Mucosa of gallbladder (tissue), 1 donor: Measurements from ENCODE around the gene POMC. TPM values are rescaled to one million over a fixed set of nuclear protein-coding genes. Genes with fewer than 3 reads are reported as not detected.
"Not testable (repeated sequence)": the region's sequence is repeated elsewhere in the genome, so short reads cannot be mapped to it uniquely, and the experiment has no call there.

Experiments used
- DNase-seq: peaks from one replicate; pipeline ENCODE4 v3.0.0-alpha.2; 2020; ENCODE audit warnings: low spot score
- total RNA-seq: library from RNA; stranded (reverse); gene quantifications from one replicate; pipeline ENCODE4 v1.2.1, GENCODE V29; 2021
- donor health status: DM: no; HTN: no; CAD: no.

POMC gene
- total RNA-seq = 6.8 TPM

DNA sequence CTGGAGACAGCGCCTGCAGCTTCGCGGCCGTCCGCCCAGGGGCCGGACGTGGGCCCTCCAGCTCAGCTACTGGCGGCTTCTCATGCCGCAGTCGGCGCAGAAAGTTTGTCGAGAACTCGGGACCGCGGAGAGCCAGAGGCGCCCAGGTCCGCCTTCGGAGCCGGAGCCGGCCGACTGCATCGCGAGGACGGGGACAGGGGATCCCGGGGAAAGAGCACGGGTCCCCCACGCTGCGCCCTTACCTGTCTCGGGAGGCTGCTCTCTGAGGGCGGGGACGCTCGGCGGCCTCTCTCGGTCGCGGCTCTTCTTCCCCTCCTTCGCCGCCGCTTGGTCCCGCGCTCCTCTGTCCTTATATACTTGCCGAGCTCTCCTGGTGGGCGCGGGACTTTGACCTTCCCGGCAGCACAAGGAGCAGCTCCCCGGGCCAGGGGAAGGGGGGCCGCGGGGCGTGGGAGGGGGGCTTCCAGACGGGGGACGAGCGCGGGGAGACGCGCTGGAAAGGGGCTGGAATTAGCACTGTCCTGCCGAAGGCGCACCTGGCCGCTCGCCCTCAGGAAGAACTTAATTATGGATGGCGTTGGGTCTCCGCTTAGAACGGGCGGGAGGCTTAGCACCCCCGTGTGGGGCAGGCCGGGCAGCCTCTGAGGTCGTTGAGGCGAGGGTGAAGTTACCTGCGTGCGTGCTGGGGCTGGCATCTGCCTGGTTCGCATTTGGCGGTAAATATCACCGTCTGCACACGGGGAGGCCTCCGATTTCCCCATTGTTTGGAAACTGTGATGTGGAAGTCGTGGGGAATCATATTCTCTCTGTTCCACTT, at the start of gene POMC:
Gene POMC (minus strand): TSS at position 325 of the 817 bp plus-strand sequence. CDS start 3,808 bp downstream, outside the sequence.
- no peak for DNase-seq

DNA sequence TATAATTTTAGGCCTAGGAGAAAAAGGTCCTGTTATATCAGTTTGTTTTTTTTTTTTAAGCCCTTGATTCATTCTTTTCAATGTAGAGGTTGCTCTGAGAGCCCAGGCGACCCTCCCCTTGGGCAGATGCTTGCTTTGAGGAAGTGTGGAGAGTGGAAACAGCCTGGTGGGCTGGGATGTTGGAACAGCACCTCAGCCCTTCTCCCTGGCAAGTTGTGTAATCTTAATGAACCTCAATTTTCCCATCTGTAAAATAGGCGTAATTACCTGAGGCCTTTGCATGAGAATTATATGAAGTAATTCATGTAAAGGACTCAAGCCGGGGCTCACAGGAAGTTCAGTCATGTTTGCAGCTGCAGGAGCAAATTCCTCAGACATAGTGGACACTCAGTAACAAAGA, 49.7 kb upstream of the POMC start:
- DNase-seq = no peak

DNA sequence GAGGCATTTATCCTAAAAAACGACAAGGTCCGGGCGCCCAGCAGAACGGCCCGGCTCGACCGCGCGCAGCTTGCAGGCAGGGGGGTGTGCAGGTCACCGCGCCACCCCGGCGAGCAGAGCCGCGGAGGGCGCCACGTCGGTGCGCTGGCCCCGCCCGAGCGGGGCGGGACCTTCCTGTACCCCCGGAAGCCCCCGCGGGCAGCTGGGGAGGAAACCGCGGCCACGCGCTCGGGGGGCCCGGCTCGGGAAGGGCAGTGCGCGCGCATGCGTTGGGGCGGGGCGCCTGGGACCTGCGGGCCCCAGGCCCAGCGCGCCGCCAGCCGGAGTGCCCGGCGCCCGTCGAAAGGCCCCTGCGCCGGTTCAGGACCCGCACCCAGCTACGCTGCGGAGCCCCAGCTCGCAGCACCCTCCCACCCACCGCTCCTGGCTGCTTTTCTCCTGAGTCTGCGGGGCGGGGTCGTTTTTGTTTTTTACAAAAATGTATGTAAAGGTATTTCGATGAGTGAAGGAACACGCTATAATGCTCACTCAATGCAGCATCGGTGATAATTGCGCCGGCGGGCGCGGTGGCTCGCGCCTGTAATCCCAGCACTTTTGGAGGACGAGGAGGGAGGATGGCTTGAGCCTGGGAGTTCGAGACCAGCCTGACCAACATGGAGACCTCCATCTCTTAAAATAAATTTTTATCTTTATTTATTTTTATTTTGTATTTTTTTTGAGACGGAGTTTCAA, 47.7 kb upstream of the POMC start:
- peak; percentile 71 for DNase-seq

DNA sequence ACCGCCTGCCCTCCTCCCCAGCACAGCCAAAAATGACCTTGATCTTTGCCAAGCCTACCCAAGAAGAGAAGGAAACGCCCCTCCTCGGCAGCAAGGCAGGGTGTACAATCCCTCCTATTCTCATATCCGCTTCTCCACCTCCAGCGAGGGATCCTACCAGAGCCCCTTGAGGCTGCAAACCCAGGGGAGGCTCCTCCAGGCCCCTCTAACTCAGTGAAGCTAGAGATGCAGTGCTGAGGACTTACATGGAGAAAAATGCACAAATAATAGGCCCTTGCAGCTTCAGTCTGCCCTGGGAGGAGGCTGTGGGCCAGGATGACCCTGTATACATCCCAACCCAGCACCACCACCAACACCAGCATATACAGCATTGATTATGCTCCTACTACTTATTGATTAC, 46.9 kb upstream of the POMC start:
- no peak for DNase-seq

DNA sequence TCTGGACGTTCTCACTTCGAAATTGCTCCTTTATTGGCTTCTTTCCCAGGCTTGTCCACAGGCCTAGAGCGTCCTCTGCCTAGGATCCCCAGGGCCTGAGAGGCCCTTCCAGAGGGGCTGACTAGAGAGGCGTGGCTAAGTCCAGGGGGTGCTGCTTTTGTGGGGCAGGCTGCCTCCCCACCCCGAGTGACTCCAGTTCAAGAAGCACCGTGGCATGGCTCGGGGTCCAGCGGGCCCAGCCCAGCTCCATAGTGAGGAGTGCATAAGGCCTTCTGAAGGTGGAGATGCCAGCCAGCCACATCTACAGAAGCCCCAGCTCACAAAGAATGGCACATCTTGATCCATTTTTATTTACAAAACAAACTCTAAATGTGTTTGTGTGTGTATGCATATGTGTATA, 44.8 kb upstream of the POMC start:
- no peak for DNase-seq

DNA sequence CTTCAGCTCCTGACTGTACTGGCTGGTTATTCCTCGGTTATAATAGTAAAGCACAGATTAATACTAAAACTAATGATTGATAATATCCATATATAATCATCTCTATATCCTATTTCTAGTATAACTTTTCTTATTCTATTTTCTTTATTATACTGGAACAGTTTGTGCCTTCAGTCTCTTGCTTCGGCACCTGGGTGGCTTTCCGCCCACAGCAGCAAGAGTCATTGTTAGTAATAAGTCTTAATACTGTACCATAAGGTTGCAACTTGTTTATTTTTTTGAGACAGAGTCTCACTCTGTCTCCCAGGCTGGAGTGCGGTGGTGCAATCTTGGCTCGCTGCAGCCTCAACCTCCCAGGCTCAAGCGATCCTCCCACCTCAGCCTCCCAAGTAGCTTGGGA, 42.5 kb upstream of the POMC start:
- DNase-seq = not testable (repeated sequence)

DNA sequence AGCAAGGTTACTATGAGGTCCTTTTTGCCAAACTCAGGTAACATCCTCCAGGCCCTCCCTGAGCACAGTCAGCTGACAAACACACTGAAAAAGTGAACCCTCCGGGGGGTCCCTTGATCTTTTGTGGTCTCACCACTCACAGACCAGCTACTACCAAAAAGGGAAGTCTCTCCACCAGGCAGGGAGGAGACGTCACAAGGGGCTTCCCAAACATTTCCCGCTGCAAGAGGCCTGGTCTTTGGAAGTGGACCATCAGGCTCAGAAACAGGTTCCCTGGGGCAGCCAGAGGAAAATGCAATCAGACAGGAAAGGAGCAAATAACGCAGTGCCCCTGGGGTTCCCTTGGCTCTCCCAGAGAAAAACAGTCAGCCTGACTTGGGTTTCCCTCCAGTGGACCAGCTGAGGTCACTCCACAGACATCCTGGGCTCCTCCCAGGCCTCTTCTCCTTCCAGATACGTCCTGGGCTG, 38.7 kb upstream of the POMC start:
- DNase-seq = no peak

DNA sequence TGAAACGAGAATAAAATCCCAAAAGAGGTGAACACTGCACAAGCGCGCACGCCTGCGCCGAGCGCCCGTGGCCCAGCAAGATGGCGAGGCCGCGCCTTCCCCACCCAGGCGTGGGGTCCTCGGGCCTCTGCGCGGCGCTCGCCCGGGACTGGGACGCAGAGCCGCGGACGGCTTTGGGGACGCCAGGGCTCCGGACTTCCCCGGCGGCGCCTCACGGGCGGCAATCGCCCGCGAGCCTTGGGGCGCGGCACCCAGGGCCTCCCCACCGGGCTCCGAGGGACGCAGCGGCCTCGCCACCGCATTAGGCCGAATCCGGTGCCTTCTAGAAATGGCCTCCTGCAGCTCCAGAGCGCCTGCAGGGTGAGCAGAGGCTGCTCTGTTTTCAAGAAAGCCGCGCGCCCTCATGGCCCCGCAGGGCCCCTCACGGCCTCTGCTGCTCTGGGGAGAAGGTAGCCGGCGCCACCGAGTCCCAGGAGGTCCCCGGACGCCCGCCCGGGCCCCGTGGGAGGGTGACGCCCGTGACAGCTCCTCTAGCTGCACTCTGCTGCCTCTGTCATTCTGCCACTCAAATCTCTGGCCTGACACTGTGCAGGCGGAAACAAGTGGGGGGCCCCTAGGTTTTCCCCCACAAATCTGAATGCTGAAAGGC, 35.9 kb upstream of the POMC start:
- DNase-seq = no peak

DNA sequence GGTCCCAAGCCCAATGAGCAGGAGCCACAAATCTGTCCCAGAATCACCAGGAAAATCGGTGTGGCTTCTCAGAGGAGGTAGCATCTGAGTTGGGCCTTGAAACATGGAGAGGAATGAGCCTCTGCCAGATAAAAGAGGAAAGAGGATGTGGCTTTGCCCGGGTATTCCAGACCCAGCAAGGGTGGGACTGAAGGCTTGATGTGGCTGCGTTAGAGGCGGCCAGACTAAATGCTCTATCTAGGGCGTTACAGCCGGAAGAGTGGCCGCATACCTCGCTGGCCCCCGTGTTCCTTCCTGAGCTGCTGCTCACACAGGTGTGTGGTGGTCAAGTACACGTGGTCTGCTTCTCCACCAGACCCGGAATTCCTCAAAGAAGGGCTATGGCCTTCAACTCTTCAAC, 33.9 kb upstream of the POMC start:
- no peak for DNase-seq

DNA sequence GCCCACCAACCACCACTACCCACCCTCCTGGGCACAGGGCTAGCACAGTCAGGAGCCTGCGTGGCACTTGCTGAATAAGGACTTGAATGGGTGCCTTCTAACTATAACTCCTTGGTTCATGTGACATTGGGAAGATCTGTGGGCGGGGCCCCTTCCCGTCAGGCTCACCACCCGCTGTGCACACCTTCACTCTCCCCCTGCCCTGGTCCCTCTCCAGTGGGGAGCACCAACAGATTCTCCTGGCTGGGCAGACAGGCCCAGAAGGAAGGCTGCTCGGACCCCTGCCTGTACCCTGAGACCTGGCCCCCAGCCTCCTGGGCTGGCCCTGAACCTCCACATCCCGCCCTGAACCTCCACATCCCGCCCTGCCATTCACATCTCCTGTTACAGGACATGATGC, 33.4 kb upstream of the POMC start:
- DNase-seq = no peak

DNA sequence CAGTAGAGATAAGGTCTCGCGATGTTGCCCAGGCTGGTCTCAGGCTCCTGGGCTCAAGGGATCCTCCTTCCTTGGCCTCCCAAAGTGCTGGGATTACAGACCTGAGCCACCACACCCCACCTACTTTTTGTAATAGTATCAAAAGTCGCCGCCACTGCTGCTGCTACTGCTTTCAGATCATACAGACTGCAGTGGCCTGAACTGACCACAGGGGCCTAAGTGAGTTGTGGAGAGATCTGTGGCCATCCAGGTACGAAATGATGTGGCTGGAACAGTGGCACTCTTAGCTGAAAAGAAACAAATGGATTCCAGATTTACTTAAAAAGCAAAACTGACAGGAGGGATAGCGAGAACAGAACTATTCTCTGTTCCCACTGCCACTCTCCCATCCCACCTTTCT, 32.9 kb upstream of the POMC start:
- DNase-seq = no peak

DNA sequence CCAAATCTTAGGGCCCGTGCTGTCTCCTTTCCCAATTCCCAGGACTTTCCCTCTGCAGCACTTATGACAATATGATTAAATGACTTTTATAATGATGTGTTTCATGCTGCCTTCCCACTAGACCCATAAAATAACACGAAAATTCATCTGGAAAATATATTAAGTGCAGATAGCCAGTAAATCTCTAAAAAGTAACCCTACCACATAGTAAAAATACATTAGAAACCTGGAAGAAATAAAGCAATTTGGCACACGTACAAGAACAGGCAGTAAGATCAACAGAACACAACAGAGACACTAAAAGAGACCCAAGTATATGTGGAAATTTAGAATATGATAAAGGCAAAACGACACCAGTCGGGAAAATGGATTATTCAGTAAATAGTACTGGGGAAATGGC, 30.2 kb upstream of the POMC start:
- DNase-seq = no peak

DNA sequence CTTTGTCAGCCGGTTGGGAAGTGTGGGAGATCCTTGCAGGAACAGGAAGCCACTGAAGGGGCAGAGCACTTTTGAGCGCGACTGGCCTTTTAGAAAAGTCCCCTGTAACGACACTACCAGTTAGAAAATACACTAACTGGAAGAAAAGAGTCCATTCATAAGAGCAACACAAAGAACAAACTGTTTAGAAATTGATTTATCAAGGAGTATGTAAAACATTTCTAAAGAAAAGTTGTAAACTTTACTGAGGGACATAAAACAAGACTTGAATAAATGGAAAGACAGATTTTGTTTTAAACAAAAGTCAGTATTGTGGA, 29.8 kb upstream of the POMC start:
- no peak for DNase-seq

DNA sequence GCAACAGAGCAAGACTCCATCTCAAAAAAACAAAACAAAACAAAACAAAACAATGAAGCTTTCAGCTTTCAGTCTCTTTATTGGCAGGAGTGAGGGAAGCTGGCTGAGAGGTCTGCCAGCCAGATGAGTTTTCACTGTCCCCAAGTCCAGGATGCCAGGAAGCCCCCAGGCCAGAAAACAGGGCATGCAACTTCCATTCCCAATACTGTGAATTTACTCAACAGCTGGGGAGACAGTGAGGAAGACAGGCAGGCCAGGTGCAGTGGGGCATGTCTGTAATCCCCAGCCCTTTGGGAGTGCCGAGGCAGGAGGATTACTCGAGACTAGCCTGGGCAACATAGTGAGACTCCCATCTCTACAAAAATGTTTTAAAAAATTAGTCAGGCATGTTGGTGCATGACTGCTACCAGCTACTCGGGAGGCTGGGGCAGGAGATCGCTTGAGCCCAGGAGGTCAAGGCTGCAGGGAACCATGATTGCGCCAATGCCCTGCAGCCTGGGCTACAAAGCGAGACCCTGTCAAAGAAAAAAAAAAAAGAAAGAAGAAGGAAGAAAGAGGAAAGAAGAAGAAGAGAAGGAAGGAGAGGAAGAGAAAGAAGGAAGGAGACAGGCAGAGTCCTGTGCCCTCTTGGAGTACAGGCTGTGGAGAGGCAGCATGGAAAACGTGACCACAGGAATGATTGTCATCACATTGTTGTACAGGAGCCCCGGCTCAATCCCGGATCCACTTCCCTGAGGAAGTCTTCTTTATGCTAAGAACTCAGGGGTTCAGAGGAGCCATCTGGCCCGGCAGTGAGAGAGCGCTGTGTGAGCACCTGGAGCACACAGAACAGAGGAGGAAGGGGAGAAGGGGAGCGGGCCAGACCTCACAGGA, 29.2 kb upstream of the POMC start:
- no peak for DNase-seq

DNA sequence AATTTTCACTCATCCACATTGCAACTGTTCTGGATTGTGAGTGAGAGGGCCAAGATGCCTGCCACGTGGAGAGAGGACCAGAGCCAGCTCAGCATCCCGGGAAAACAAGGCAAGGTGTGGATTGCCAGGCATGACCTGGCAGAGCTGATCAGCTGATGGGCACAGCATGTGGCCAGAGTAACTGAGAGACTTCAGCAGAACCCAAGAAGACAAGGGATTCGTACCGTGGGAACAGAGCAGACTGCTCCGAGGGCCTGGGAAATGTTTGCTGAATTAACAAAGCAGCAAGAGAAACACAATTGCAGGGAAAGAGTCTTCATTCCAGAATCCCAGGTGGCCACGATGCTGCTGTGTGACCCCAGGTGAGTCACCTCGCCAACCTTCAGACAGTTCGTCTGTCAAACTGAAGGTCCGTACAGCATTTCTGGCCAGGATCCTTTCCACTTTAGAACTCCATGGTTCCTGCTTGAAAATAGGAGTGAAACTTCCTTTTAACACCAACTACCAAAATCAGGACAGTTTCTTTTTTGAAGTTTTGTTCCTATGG, 26.3 kb upstream of the POMC start:
- DNase-seq = no peak

DNA sequence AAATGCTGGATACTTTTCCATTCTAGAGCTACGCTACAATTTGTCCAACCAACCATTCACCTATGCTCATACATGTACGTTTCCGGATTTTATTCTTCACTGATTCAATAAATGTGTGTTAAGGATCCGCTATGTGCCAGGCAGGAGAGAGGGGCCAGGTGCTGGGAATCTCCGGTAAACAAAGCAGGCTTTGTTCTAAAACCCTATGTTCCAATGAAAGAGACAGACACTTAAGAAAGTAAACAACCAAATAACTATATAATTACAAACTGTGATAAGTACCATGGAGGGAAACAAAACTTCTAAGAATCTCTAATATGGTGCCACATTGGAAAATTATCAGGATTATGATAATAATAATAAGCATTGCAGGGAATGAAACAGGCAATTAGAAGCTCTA, 22.2 kb upstream of the POMC start:
- DNase-seq = no peak

DNA sequence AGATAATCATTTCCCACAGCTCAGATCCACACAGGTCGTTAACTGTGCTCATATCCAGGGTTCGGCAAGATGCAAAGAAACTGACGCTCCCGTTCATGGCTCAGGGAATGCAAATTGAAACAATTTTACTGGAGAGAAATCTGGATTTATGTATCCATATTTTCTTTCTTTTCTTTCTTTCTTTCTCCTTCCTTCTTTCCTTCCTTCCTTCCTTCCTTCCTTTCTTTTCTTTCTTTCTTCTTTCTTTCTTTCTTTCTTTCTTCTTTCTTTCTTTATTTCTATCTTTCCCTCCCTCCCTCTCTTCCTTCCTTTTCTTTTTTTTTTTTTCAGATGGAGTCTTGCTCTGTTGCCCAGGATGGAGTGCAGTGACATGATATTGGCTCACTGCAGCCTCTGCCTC, 20.0 kb upstream of the POMC start:
- no peak for DNase-seq

DNA sequence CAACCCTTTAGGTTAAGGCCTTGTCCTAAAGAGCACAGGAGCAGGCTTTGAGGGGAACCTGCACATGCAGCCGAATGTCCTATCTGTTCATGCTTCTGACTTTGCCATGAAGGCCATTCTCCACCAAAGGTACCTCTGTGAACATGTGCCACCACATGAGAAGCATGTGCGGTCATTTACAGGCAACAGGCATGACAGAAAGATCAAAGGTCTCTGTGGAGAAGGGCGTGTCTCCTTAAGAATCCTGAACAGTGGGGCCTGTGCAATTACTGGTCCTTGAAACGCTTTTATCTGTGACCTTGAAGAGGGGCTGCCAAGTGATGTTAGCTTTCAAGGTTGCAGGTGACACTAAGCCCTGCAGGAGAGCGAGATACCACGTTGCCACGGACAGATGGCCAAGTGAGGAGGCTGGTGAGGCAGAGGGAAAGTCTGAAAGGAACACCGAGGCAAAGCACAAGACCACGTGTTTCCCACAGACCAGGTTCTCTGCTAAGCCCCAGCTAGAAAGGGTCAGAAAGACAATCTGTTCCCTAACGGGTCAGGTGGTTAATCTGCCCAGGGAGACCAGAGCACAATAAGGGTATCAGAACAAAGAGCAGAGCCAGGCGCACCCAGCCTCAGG, 19.5 kb upstream of the POMC start:
- DNase-seq = no peak

DNA sequence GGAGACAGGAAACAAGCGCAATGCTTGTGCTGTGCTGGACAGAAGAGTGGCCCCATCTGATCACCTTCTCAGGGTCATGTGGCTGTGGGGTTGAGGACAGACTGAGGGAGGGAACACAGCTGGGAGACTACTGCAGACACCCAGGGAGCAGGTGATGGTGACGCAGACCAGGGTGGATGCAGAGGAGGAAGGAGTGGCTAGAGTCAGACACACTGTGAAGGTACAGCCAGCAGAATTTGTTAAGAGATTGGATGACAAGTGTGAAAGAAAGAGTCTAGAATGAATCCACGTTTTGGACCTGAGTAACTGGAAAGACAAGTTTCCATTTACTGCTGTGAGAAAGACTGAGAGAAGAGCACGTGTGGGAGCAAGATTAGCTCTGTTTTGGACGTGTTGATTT, 15.9 kb upstream of the POMC start:
- DNase-seq = no peak

DNA sequence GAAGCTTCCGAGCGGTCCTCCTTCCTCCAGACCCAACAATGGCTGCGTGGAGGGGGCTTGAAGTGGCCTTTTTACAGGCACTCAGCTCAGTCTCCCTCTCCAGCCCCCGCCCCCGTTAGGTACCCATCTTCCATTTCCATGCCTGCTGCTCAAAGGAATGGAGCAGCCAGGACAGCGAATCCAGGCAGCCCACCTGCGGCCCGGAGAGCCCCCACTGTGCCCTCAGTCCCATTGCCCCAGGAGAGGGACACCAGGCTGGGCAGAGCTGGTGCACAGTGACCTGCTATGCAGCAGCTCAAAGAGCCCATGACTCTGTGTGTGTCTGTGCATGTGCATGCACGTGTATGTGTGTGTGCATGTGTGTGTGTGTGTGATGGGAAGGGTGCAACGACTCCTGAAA, 10.6 kb upstream of the POMC start:
- no peak for DNase-seq

DNA sequence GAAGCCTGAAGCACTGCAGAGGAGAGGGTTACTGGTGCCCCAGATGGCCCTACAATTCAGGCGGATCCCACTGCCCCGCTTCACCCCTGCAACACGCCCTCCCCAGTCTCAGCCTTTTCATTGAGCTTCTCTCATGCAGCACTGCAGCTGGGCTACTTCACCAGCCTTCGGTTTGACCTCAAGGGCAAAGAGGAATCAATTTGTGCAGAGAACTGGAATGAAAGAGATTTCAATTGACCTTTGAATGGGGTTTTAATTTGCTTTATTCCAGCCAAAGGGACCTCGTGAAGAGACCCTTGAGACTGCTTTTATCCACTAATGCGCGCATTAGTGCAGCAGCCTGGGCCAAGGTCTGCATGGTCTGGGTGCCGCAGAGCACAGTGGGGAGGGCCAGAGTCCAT, 8.8 kb upstream of the POMC start:
- DNase-seq = no peak
